ENCODE results near the gene MUC6. TPM values are rescaled to one million over a fixed set of nuclear protein-coding genes. Genes with fewer than 3 reads are reported as not detected.

MUC6 gene
- total RNA-seq, 1 donor from 2014 or later, result not detected

DNA sequence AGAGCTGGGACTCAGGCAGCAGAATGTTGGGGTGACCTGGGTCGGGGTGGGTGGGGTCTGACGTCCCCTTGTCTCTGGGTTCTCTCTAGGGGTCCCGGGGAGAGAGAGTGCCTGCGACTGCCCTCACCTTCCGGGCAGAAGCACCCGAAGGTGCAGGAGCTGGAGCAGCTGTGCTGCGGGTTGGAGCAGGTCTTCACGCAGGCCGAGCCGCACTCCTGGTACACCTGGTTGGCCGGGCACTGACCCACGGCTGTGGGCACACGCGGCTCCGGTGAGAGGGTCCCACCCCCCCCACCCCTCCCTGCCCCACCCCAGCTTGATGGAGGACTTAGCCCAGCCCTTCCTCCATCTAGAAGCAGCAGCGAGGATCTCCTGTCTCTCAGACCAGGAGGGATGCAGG is 6.4 kb downstream of the MUC6 start:
- TF ChIP-seq, protein P1, sequence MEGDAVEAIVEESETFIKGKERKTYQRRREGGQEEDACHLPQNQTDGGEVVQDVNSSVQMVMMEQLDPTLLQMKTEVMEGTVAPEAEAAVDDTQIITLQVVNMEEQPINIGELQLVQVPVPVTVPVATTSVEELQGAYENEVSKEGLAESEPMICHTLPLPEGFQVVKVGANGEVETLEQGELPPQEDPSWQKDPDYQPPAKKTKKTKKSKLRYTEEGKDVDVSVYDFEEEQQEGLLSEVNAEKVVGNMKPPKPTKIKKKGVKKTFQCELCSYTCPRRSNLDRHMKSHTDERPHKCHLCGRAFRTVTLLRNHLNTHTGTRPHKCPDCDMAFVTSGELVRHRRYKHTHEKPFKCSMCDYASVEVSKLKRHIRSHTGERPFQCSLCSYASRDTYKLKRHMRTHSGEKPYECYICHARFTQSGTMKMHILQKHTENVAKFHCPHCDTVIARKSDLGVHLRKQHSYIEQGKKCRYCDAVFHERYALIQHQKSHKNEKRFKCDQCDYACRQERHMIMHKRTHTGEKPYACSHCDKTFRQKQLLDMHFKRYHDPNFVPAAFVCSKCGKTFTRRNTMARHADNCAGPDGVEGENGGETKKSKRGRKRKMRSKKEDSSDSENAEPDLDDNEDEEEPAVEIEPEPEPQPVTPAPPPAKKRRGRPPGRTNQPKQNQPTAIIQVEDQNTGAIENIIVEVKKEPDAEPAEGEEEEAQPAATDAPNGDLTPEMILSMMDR (IDR thresholded peaks at IDR 0.05), result no peak
- DNase-seq (no peak), ATAC-seq (no peak)
- Histone ChIP-seq H3K27me3 (no peaks in the 10 kb centered on the region), H3K4me3 (no peak overlapping the region), H3K9me3 (no peaks in the 10 kb centered on the region), H3K27ac (no peak overlapping the region), H3K4me1 (no peaks in the 10 kb centered on the region), H3K36me3 (no peaks in the 10 kb centered on the region)
- intact Hi-C loops (cut with DNase I), result no loop called here

DNA sequence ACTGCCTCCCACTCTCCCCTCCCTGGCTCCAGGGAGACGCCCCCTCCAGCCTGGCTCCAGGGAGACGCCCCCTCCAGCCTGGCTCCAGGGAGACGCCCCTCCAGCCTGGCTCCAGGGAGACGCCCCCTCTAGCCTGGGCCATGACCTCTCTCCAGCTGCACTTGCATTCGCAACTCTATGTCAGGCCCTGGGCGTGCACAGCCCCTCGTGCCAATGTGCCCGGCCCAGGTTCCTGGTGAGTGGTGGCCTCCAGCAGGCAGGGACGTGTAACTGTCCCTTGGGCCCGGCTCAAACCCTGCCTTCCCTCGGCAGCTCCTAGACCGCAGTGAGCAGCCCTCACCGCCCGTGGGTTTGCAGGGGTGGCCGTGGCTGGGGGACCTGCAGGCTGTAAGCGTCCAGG is 6.9 kb downstream of the MUC6 start:
- no peaks in the 10 kb centered on the region for H3K4me1 ChIP-seq
- intact Hi-C loops (cut with DNase I), result no loop called here
- no peak for DNase-seq
- no peaks in the 10 kb centered on the region for H3K9me3 ChIP-seq
- no peak overlapping the region for H3K4me3 ChIP-seq
- H3K36me3 ChIP-seq, result no peaks in the 10 kb centered on the region
- no peak overlapping the region for H3K27ac ChIP-seq
- ATAC-seq, result no peak
- H3K27me3 ChIP-seq, result no peaks in the 10 kb centered on the region
- TF ChIP-seq, protein P1 (IDR thresholded peaks at IDR 0.05), result no peak

DNA sequence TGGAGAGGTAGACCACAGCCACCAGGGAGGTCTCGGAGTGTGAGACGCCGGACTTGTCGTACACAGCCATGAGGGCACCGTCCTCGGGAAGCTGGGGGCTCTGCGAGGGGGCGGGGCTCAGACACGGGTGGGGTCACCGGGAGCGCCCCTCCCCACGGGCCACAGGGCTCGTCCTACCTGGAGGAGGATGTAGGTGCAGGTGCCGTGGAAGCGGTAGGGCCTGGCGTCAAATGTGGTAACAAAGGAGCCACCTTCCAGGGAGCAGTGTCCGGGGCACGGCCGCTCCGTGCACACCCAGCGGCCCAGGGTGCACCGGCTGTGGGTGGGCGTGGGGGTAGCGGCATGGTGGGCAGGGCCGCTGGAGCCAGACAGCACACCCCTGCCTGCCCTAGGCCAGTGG is 7.5 kb downstream of the MUC6 start:
- intact Hi-C loops (cut with DNase I), result no loop called here
- no peaks in the 10 kb centered on the region for H3K9me3 ChIP-seq
- H3K4me1 ChIP-seq, result no peaks in the 10 kb centered on the region
- no peaks in the 10 kb centered on the region for H3K36me3 ChIP-seq
- DNase-seq, result no peak
- no peak overlapping the region for H3K4me3 ChIP-seq
- ATAC-seq, result no peak
- TF ChIP-seq, protein P1 (IDR thresholded peaks at IDR 0.05), result no peak
- no peaks in the 10 kb centered on the region for H3K27me3 ChIP-seq
- no peak overlapping the region for H3K27ac ChIP-seq

DNA sequence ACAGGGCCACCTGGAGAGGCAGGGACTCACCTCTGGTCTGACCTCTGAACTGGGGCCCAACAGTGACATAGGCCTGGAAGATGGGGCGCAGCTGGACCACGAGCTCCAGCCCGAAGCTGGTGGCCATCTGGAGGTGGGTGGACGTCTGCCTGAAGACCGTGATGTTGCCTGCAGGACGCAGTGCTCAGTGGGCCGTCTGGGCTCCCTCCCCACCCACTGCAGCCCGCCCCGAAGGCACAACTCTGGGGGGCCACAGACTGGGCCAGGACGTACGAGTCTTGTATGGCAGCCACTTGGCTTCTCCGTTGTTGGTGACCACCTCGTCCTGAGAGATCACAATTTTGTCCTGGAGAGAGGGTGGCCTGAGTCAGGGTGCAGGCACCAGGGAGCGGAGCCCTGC is 7.9 kb downstream of the MUC6 start:
- TF ChIP-seq, protein P1 (IDR thresholded peaks at IDR 0.05), result no peak
- ATAC-seq, result no peak
- intact Hi-C loops (cut with DNase I), result no loop called here
- H3K4me3 ChIP-seq, result no peak overlapping the region
- no peaks in the 10 kb centered on the region for H3K27me3 ChIP-seq
- H3K27ac ChIP-seq, result no peak overlapping the region
- no peaks in the 10 kb centered on the region for H3K9me3 ChIP-seq
- no peak for DNase-seq
- H3K4me1 ChIP-seq, result no peaks in the 10 kb centered on the region
- H3K36me3 ChIP-seq, result no peaks in the 10 kb centered on the region

DNA sequence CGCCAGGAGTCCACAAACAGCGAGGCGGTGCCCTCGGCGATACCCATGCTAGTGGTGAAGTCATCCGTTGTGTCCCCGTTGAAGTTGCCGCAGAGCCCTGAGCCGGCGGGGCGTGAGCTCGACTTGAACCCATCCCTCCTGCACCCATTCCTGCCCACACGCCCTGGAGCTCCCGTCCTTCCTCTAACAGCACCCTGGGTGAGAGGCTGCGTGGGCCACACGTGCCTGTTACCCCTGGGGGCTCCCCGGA is 8.3 kb downstream of the MUC6 start:
- no peak overlapping the region for H3K4me3 ChIP-seq
- DNase-seq, result no peak
- H3K4me1 ChIP-seq, result no peaks in the 10 kb centered on the region
- no peak for ATAC-seq
- TF ChIP-seq, protein P1 (IDR thresholded peaks at IDR 0.05), result no peak
- H3K9me3 ChIP-seq, result no peaks in the 10 kb centered on the region
- intact Hi-C loops (cut with DNase I), result no loop called here
- no peaks in the 10 kb centered on the region for H3K36me3 ChIP-seq
- no peaks in the 10 kb centered on the region for H3K27me3 ChIP-seq
- no peak overlapping the region for H3K27ac ChIP-seq

DNA sequence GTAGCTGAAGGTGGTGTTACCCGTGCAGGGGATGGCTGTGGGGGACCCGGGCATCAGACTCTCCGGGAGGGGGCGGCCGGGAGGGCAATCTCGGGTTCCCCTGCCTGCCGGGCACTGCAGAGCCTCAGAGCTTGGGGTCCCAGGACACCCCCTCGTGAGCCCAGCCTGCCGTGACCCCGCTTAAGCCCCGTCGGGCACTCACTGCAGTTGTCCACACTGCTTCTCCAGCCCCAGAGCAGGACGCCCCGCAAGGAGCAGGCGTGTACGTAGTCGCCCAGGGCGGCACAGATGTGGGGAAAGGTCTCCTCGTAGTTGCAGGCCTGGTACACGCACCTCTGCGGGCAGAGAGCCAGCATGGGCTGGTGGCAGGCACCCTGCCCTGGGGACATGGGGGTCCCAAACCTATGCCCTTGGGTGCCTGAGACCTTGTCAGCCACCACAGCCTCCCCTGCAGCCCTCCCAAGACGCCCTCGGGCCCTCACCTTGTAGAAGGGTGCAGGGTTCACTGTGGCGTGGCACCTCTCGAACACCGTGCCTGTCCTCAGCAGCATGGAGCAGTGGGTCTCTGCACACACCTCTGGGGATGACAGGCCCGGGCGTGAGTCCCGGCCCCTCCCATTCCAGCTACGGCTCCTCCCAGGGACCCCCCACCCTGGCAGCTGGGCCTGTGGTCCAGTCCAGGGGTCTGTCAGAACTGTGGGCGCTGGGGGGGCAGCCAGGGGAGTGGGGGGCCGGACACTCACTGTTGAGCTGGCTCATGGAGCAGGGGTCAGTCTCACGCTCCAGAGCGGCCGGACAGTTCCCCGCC is 8.8 kb downstream of the MUC6 start:
- H3K4me3 ChIP-seq, result no peak overlapping the region
- H3K27me3 ChIP-seq, result no peaks in the 10 kb centered on the region
- H3K27ac ChIP-seq, result no peak overlapping the region
- no peaks in the 10 kb centered on the region for H3K9me3 ChIP-seq
- no peaks in the 10 kb centered on the region for H3K36me3 ChIP-seq
- intact Hi-C loops (cut with DNase I), result no loop called here
- ATAC-seq (no peak), DNase-seq (no peak)
- TF ChIP-seq, protein P1 (IDR thresholded peaks at IDR 0.05), result no peak
- no peaks in the 10 kb centered on the region for H3K4me1 ChIP-seq
